Chondrocyte (in vitro differentiated cells): ENCODE results near the gene TLR8. TPM values are rescaled to one million over a fixed set of nuclear protein-coding genes. Genes with fewer than 3 reads are reported as not detected.

Experiments used
- DNase-seq: peaks from one replicate; pipeline ENCODE4 v3.0.0; 2021; ENCODE audit warnings: mixed read lengths, low spot score
- H3K27ac Mint-ChIP-seq: one replicate; pipeline ENCODE4 v1.8.0; 2021; ENCODE audit warnings: mild to moderate bottlenecking, moderate library complexity, mixed read lengths; ENCODE audit not compliant: unreplicated experiment
- H3K27me3 Mint-ChIP-seq: 2 replicates; pipeline ENCODE4 v1.8.0; 2021; ENCODE audit warnings: low read depth, mixed read lengths
- H3K36me3 Mint-ChIP-seq: 2 replicates; pipeline ENCODE4 v1.8.0; 2021; ENCODE audit warnings: low read depth, mixed read lengths
- H3K4me1 Mint-ChIP-seq: 2 replicates; pipeline ENCODE4 v1.8.0; 2021; ENCODE audit warnings: low read depth, mild to moderate bottlenecking, mixed read lengths
- H3K4me3 Mint-ChIP-seq: one replicate; pipeline ENCODE4 v1.8.0; 2021; ENCODE audit warnings: mild to moderate bottlenecking, moderate library complexity, mixed read lengths; ENCODE audit not compliant: unreplicated experiment
- H3K9me3 Mint-ChIP-seq: 2 replicates; pipeline ENCODE4 v1.8.0; 2021; ENCODE audit warnings: low read depth, mixed read lengths
- CTCF ChIP-seq: fragments of 200-600 bp; sonication (generic); IDR thresholded peaks from 2 replicates; pipeline ENCODE4 v1.5.0; 2021; ENCODE audit warnings: antibody characterized with exemption, mild to moderate bottlenecking, moderate library complexity
- total RNA-seq: library from RNA; stranded (reverse); gene quantifications from 3 replicates; pipeline ENCODE4 v1.2.1, GENCODE V29; 2021

TLR8 gene
- total RNA-seq, 1 donor from 2014 or later, result not detected

GRCh38 chrX:12966151-12966550 is 59.7 kb downstream of the TLR8 start:
- Mint-ChIP-seq H3K27ac (no peak overlapping the region), H3K4me1 (peaks cover 14% of the 10 kb centered on the region), H3K27me3 (no peaks in the 10 kb centered on the region), H3K4me3 (no peak overlapping the region), H3K9me3 (no peaks in the 10 kb centered on the region), H3K36me3 (no peaks in the 10 kb centered on the region)
- no peak for TF ChIP-seq CTCF
- DNase-seq, result no peak

- DNase-seq, result no peak
- Mint-ChIP-seq H3K9me3 (no peaks in the 10 kb centered on the region), H3K27ac (no peak overlapping the region)
These were observed 61.5 kb downstream of the TLR8 start for GRCh38 chrX:12967711-12968465.

GRCh38 chrX:12970691-12971202 is 64.3 kb downstream of the TLR8 start:
- H3K27ac Mint-ChIP-seq, result peak overlapping the region; percentile 3
- H3K9me3 Mint-ChIP-seq, result no peaks in the 10 kb centered on the region
- H3K27me3 Mint-ChIP-seq, result no peaks in the 10 kb centered on the region
- peaks cover 23% of the 10 kb centered on the region for H3K4me1 Mint-ChIP-seq
- DNase-seq, result no peak
- H3K4me3 Mint-ChIP-seq, result no peak overlapping the region
- peak; percentile 79 for TF ChIP-seq CTCF
- peaks cover 6% of the 10 kb centered on the region for H3K36me3 Mint-ChIP-seq

More at GRCh38 chrX:12967711-12968465, 61.5 kb downstream of the TLR8 start:
- peaks cover 18% of the 10 kb centered on the region for H3K4me1 Mint-ChIP-seq
- no peak for TF ChIP-seq CTCF
- no peak overlapping the region for H3K4me3 Mint-ChIP-seq
- no peaks in the 10 kb centered on the region for H3K27me3 Mint-ChIP-seq
- no peaks in the 10 kb centered on the region for H3K36me3 Mint-ChIP-seq

GRCh38 chrX:12971282-12972003 is 65.0 kb downstream of the TLR8 start:
- no peak for DNase-seq
- H3K27me3 Mint-ChIP-seq, result no peaks in the 10 kb centered on the region
- H3K4me3 Mint-ChIP-seq, result no peak overlapping the region
- peaks cover 19% of the 10 kb centered on the region for H3K4me1 Mint-ChIP-seq
- no peaks in the 10 kb centered on the region for H3K9me3 Mint-ChIP-seq
- peaks cover 11% of the 10 kb centered on the region for H3K36me3 Mint-ChIP-seq
- no peak overlapping the region for H3K27ac Mint-ChIP-seq
- TF ChIP-seq CTCF, result no peak

GRCh38 chrX:12972243-12972642 is 65.8 kb downstream of the TLR8 start:
- TF ChIP-seq CTCF, result no peak
- Mint-ChIP-seq H3K4me1 (peaks cover 21% of the 10 kb centered on the region), H3K27me3 (no peaks in the 10 kb centered on the region), H3K27ac (no peak overlapping the region), H3K4me3 (no peak overlapping the region), H3K9me3 (no peaks in the 10 kb centered on the region), H3K36me3 (peaks cover 18% of the 10 kb centered on the region)
- no peak for DNase-seq

Other genes starting within 250 kb of the TLR8 start
- 9.6 to 17.2 TPM (median 9.9 TPM) in 3 replicates for gene PRPS2, start 115.2 kb upstream of the TLR8 start, total RNA-seq
- gene TLR7, start 39.5 kb upstream of the TLR8 start, total RNA-seq, result not detected in 3 replicates
- 1,769 to 3,180 TPM (median 3,093 TPM) in 3 replicates for gene TMSB4X, start 68.5 kb downstream of the TLR8 start, total RNA-seq
- not detected in 3 replicates for gene FAM9C, start 138.0 kb downstream of the TLR8 start, total RNA-seq